BJ (cell line): ENCODE measurements around the gene SSH2. TPM values are rescaled to one million over a fixed set of nuclear protein-coding genes. Genes with fewer than 3 reads are reported as not detected.

ENCODE experiments used
- CTCF ChIA-PET: fragments of 350-600 bp; formaldehyde crosslinking; extraction: SDS; loops from one replicate; lab custom pipeline; 2021; ENCODE audit warnings: antibody characterized with exemption, inconsistent platforms; lab: Yijun Ruan, JAX
- POLR2A ChIA-PET: fragments of 300-600 bp; sonication (Branson Sonifier 250); formaldehyde crosslinking; extraction: SDS; loops from one replicate; lab custom pipeline; 2021; ENCODE audit warnings: antibody characterized with exemption; lab: Charles Lee
- DNase-seq: peaks from one replicate; pipeline ENCODE4 v3.0.0-alpha.2; 2011; ENCODE audit warnings: low read depth
- H3K27me3 ChIP-seq: 2 replicates; pipeline ENCODE4 v1.6.0; 2011; ENCODE audit warnings: low read length; ENCODE audit not compliant: control insufficient read depth, insufficient read depth
- H3K36me3 ChIP-seq: 2 replicates; pipeline ENCODE4 v1.5.1; 2011; ENCODE audit warnings: low read length; ENCODE audit not compliant: control insufficient read depth, insufficient read depth
- H3K4me3 ChIP-seq: 2 replicates; pipeline ENCODE4 v1.5.1; 2011; ENCODE audit warnings: low read depth, mild to moderate bottlenecking, control low read depth, low read length
- CTCF ChIP-seq: IDR thresholded peaks from 2 replicates; pipeline ENCODE4 v1.5.1; 2011; ENCODE audit warnings: low read depth, mild to moderate bottlenecking, control low read depth, inconsistent platforms, low read length, moderate library complexity; ENCODE audit not compliant: insufficient read depth
- polyA plus RNA-seq: library from polyadenylated mRNA; depleted of rRNA; stranded (reverse); fragments of >200 nt; gene quantifications from 2 replicates; pipeline ENCODE4 v1.2.3, GENCODE V29; 2011

The SSH2 gene
- polyA plus RNA-seq, 1 experiment: 5.7 TPM

- Histone ChIP-seq H3K36me3 (no peaks in the 10 kb centered on the region), H3K27me3 (no peaks in the 10 kb centered on the region), H3K4me3 (no peak overlapping the region)
- TF ChIP-seq CTCF: no peak
- DNase-seq: no peak
- POLR2A ChIA-PET: no interaction called here
- CTCF ChIA-PET: interaction anchor here (1.2 kb wide), 1 partner anchor 15 kb away, joined by 3 read pairs; the partner anchor contains the start of gene SSH2
Measured at GRCh38 chr17:29914819-29915537, 15.1 kb downstream of the SSH2 start.

GRCh38 chr17:29911641-29912177 lies 18.3 kb downstream of the SSH2 start:
- DNase-seq: no peak
- no peak overlapping the region for H3K4me3 ChIP-seq
- no peaks in the 10 kb centered on the region for H3K36me3 ChIP-seq
- no peaks in the 10 kb centered on the region for H3K27me3 ChIP-seq
- no peak for TF ChIP-seq CTCF
- ChIA-PET CTCF (interaction anchor here (0.9 to 1.3 kb wide), 2 partner anchors 19 to 104 kb away, joined by 3 to 6 read pairs; no protein-coding TSS in a partner anchor), POLR2A (no interaction called here)

GRCh38 chr17:29909236-29910003 lies 20.6 kb downstream of the SSH2 start:
- Histone ChIP-seq H3K4me3 (no peak overlapping the region), H3K27me3 (no peaks in the 10 kb centered on the region), H3K36me3 (no peaks in the 10 kb centered on the region)
- ChIA-PET CTCF (interaction anchor here (0.6 to 0.8 kb wide), 4 partner anchors 15 to 1668 kb away, joined by 3 to 5 read pairs (median 3); no protein-coding TSS in a partner anchor), POLR2A (no interaction called here)
- no peak for DNase-seq
- TF ChIP-seq CTCF: no peak

- H3K4me3 ChIP-seq: no peak overlapping the region
- POLR2A ChIA-PET: interaction anchor here (0.7 kb wide), 1 partner anchor 99 kb away, joined by 3 read pairs; no protein-coding TSS in a partner anchor
- no peaks in the 10 kb centered on the region for H3K36me3 ChIP-seq
- no peaks in the 10 kb centered on the region for H3K27me3 ChIP-seq
- no peak for DNase-seq
- CTCF ChIA-PET: no interaction called here
- TF ChIP-seq CTCF: no peak
Measured at GRCh38 chr17:29906969-29907368, 23.1 kb downstream of the SSH2 start.

- CTCF ChIA-PET: interaction anchor here (0.9 to 2.9 kb wide), 4 partner anchors 11 to 100 kb away, joined by 3 to 9 read pairs (median 4); no protein-coding TSS in a partner anchor
- TF ChIP-seq CTCF: no peak
- no peaks in the 10 kb centered on the region for H3K27me3 ChIP-seq
- H3K4me3 ChIP-seq: no peak overlapping the region
- POLR2A ChIA-PET: no interaction called here
- H3K36me3 ChIP-seq: no peaks in the 10 kb centered on the region
- DNase-seq: no peak
Measured at GRCh38 chr17:29905879-29906167, 24.2 kb downstream of the SSH2 start.
